ENCODE results near the gene ZNF438. TPM values are rescaled to one million over a fixed set of nuclear protein-coding genes. Genes with fewer than 3 reads are reported as not detected.

The ZNF438 gene
- total RNA-seq, 4 donors from 2014 or later, result 6.1 to 14.1 (median 7.1) TPM

- no peaks in the 10 kb centered on the region for H3K9me3 ChIP-seq
- no peak overlapping the region for H3K4me3 ChIP-seq
- peaks cover 38% of the 10 kb centered on the region for H3K4me1 ChIP-seq
- no peak overlapping the region for H3K27ac ChIP-seq
- no peak for DNase-seq (ENCODE audit: low spot score in 2 of 2)
- WGBS, result 92% methylated on average over 4 of the region's 5 CpGs
- TF ChIP-seq POLR2AphosphoS5 (IDR thresholded peaks at IDR 0.05), result no peak
- TF ChIP-seq EP300 (IDR thresholded peaks at IDR 0.05), result no peak
- no peak for TF ChIP-seq CTCF (IDR thresholded peaks at IDR 0.05)
- no peak for TF ChIP-seq POLR2A (IDR thresholded peaks at IDR 0.05)
- H3K27me3 ChIP-seq, result no peaks in the 10 kb centered on the region
- no peaks in the 10 kb centered on the region for H3K36me3 ChIP-seq
These were observed 221.2 kb downstream of the ZNF438 start for GRCh38 chr10:30810416-30810815.

- no peaks in the 10 kb centered on the region for H3K27me3 ChIP-seq
- H3K36me3 ChIP-seq, result no peaks in the 10 kb centered on the region
- H3K27ac ChIP-seq, result no peak overlapping the region
- H3K9me3 ChIP-seq, result no peaks in the 10 kb centered on the region
- TF ChIP-seq POLR2AphosphoS5 (IDR thresholded peaks at IDR 0.05) (no peak), POLR2A (IDR thresholded peaks at IDR 0.05) (no peak), EP300 (IDR thresholded peaks at IDR 0.05) (no peak), CTCF (IDR thresholded peaks at IDR 0.05) (no peak)
- peaks cover 25% of the 10 kb centered on the region for H3K4me1 ChIP-seq
- WGBS, result 86% methylated on average over 2 of the region's 2 CpGs
- H3K4me3 ChIP-seq, result no peak overlapping the region
- DNase-seq (ENCODE audit: low spot score in 2 of 2), result no peak
These were observed 224.8 kb downstream of the ZNF438 start for GRCh38 chr10:30806850-30807249.

DNA sequence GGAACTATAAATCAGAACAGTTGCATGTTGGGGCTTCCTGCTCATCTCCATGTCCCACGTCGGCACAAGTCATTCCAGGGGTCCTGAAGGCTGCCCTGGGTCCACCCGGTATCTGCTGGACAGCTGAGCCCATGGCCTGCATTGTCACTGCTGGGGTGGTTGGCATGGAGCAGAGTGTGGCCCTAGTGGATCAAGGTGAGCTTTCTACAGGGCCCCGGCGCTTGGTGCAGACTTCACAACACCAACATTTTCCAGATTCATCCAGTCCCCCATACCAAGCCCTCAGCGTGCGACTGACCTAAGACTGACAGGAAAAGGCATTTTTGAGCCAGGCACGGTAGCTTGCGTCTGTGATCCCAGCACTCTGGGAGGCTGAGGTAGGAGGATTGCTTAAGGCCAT, 226.6 kb downstream of the ZNF438 start:
- WGBS, result 95% methylated on average over 4 of the region's 9 CpGs
- Histone ChIP-seq H3K4me1 (peaks cover 15% of the 10 kb centered on the region), H3K27me3 (no peaks in the 10 kb centered on the region), H3K36me3 (no peaks in the 10 kb centered on the region), H3K9me3 (no peaks in the 10 kb centered on the region), H3K27ac (peak overlapping the region; percentile 86), H3K4me3 (no peak overlapping the region)
- TF ChIP-seq POLR2A (IDR thresholded peaks at IDR 0.05) (no peak), EP300 (IDR thresholded peaks at IDR 0.05) (no peak), POLR2AphosphoS5 (IDR thresholded peaks at IDR 0.05) (no peak), CTCF (IDR thresholded peaks at IDR 0.05) (no peak)
- no peak for DNase-seq (ENCODE audit: low spot score in 2 of 2)

- Histone ChIP-seq H3K9me3 (no peaks in the 10 kb centered on the region), H3K27me3 (no peaks in the 10 kb centered on the region), H3K36me3 (no peaks in the 10 kb centered on the region), H3K27ac (peak overlapping the region; percentile 86), H3K4me3 (no peak overlapping the region), H3K4me1 (peaks cover 15% of the 10 kb centered on the region)
- TF ChIP-seq POLR2AphosphoS5 (IDR thresholded peaks at IDR 0.05), result no peak
- DNase-seq (ENCODE audit: low spot score in 2 of 2), result peak in 1 of 2 donors; percentile 81
- 40% methylated on average over 7 of the region's 7 CpGs for WGBS
These were observed 227.1 kb downstream of the ZNF438 start for GRCh38 chr10:30804478-30805055.

GRCh38 chr10:30803892-30804322, 227.8 kb downstream of the ZNF438 start:
- Histone ChIP-seq H3K27ac (peak overlapping the region; percentile 86), H3K4me1 (peaks cover 15% of the 10 kb centered on the region), H3K9me3 (no peaks in the 10 kb centered on the region), H3K36me3 (no peaks in the 10 kb centered on the region), H3K4me3 (peak overlapping the region; percentile 4), H3K27me3 (no peaks in the 10 kb centered on the region)
- TF ChIP-seq EP300 (IDR thresholded peaks at IDR 0.05) (no peak), POLR2AphosphoS5 (IDR thresholded peaks at IDR 0.05) (peak; percentile 75 to 98 (median 91)), CTCF (IDR thresholded peaks at IDR 0.05) (no peak), POLR2A (IDR thresholded peaks at IDR 0.05) (no peak)
- DNase-seq (ENCODE audit: low spot score in 2 of 2), result peak; percentile 83 to 84
- WGBS, result 16% methylated on average over 5 of the region's 5 CpGs

DNA sequence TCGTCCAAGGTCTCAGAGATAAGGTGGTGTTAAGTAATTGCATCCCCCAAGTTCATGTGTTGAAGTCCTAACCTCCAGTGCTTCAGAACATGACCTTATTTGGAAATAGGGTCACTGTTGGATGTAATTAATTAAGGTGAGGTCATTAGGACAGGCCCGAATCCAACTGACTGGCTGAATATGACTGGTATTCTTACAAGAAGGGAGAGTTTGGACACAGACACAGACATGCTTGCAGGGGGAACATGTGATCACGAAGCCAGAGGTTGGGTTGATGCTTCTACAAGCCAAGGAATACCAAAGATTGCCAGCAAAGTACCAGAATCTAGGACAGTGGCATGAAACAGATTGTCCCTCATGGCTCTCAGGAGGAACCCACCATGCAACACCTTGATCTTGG, 228.6 kb downstream of the ZNF438 start:
- Histone ChIP-seq H3K27me3 (no peaks in the 10 kb centered on the region), H3K27ac (peak overlapping the region; percentile 66), H3K9me3 (no peaks in the 10 kb centered on the region), H3K4me3 (no peak overlapping the region), H3K36me3 (no peaks in the 10 kb centered on the region), H3K4me1 (peaks cover 15% of the 10 kb centered on the region)
- WGBS, result 84% methylated on average over 3 of the region's 3 CpGs
- no peak for DNase-seq (ENCODE audit: low spot score in 2 of 2)
- TF ChIP-seq POLR2A (IDR thresholded peaks at IDR 0.05) (no peak), POLR2AphosphoS5 (IDR thresholded peaks at IDR 0.05) (no peak), EP300 (IDR thresholded peaks at IDR 0.05) (no peak), CTCF (IDR thresholded peaks at IDR 0.05) (no peak)
